K562 (cell line): ENCODE results near the gene NCOA4.
"Not testable (repeated sequence)": the region's sequence is repeated elsewhere in the genome, so short reads cannot be mapped to it uniquely, and the experiment has no call there.

Source experiments
- CTCFL ChIP-seq: IDR thresholded peaks from 2 replicates; pipeline ENCODE4 v1.6.1; 2011; ENCODE audit warnings: borderline replicate concordance, low read depth, mild to moderate bottlenecking, moderate library complexity, low read length; ENCODE audit not compliant: insufficient read depth, poor library complexity, severe bottlenecking
- FOXM1 ChIP-seq, 2 experiments: fragments of 450-650 bp in 1 of 2; sonication (generic) in 1 of 2; formaldehyde crosslinking in 1 of 2; IDR thresholded peaks; 2 replicates each; pipeline versions ENCODE4 v1.6.1 to v1.9.0; 2017 to 2022; ENCODE audit warnings: low read depth in 2 of 2, mild to moderate bottlenecking in 2 of 2, missing genetic modification reagents in 1 of 2, moderate library complexity in 1 of 2
- HDGF ChIP-seq: fragments of 450-650 bp; IDR thresholded peaks from 2 replicates; pipeline ENCODE4 v1.6.1; 2016
- LEF1 ChIP-seq: fragments of 450-650 bp; IDR thresholded peaks from 2 replicates; pipeline ENCODE4 v1.6.1; 2016; ENCODE audit warnings: mild to moderate bottlenecking
- MIER1 ChIP-seq: fragments of 450-650 bp; IDR thresholded peaks from 2 replicates; pipeline ENCODE4 v1.6.1; 2016; ENCODE audit warnings: antibody characterized with exemption, mild to moderate bottlenecking, low read depth
- POLR2A ChIP-seq: fragments of 450-650 bp; conservative IDR thresholded peaks from 2 replicates; pipeline ENCODE4 v1.6.1; 2016
- POLR2AphosphoS5 ChIP-seq: IDR thresholded peaks from 2 replicates; pipeline ENCODE4 v1.6.1; 2011; ENCODE audit warnings: mild to moderate bottlenecking, low read depth, low read length, moderate library complexity; ENCODE audit not compliant: control insufficient read depth, insufficient read depth
- REST ChIP-seq, 2 experiments: fragments of 450-650 bp; formaldehyde crosslinking in 1 of 2; IDR thresholded peaks; 2 replicates each; pipeline versions ENCODE4 v1.4.0 to v1.6.1; 2014 to 2020; ENCODE audit warnings: mild to moderate bottlenecking in 2 of 2, borderline replicate concordance in 1 of 2, low read depth in 1 of 2
- SAP30 ChIP-seq: fragments of 200-600 bp; sonication (generic); IDR thresholded peaks from 2 replicates; pipeline ENCODE4 v1.6.1; 2012; ENCODE audit warnings: borderline replicate concordance, low read depth, mild to moderate bottlenecking, moderate library complexity, low read length, control low read depth, inconsistent platforms; ENCODE audit not compliant: insufficient read depth, poor library complexity, severe bottlenecking

- TF ChIP-seq CTCFL; LEF1; REST (IDR thresholded peaks at IDR 0.05; ENCODE audit: borderline replicate concordance); REST (CRISPR knock-in tag; IDR thresholded peaks at IDR 0.05; ENCODE audit: low read depth); FOXM1 (IDR thresholded peaks at IDR 0.05; ENCODE audit: low read depth); FOXM1 (CRISPR knock-in tag; IDR thresholded peaks at IDR 0.05; ENCODE audit: low read depth); POLR2A; POLR2AphosphoS5; MIER1; SAP30; HDGF: not testable (repeated sequence)
Measured at GRCh38 chr10:45971019-45971418, 59.4 kb downstream of the NCOA4 start.
